ENCODE results near the gene TH. TPM values are rescaled to one million over a fixed set of nuclear protein-coding genes. Genes with fewer than 3 reads are reported as not detected.

Gene TH
- total RNA-seq, 1 experiment from 2014 or later, result not detected

DNA sequence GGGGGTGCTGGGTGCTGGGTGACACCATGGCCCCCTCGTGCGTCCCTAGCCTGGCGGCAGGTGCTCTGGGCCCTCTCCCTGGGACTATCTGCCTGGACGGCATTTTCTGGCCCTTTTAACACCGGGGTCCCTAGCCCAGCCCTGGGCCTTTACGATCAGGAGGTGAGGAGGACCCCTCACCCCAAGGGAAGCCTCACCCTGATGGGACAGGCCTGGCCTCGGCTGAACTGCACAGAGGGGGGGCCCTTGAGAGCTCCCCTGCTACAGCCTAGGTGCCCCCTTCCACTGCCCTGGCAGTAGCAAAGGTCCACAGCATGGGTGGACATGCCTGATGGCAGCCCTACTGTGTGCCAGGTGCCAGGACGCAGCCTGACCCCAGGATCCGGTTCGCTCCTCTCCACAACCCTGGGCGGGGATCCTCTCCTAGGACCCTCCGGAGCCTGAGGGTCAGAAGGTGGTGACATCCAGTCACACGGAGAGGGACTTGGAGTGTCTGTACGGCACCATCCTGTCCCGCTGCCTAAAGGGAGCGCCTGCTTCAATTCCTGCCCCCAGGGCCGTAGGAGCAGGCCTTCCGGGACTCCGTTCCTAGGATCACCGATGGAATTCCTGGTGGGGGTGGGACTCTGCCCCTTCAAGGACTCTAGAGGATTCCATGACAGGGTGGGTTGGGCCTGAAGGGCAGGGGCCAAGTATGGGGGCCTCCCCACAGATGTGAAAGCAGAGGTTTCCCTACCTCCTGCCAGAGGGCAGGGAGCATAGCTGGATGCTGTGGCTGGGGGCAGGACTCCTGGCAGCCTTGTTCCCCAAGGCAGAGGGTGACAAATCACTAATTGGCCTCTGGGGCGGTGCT, 33.0 kb upstream of the TH start:
- ChIA-PET CTCF (no interaction called here), POLR2A (no interaction called here)
- H3K9me3 ChIP-seq (ENCODE audit: control insufficient read depth, insufficient read depth, low read depth, low read length), result no peaks in the 10 kb centered on the region
- H3K27ac ChIP-seq (ENCODE audit: low read length), result no peak overlapping the region
- no TSS peak for BruUV-seq (replicated peaks)
- ATAC-seq (no peak; the same call in 1 of the 2 replicates), DNase-seq (ENCODE audit: low read depth, low spot score) (no peak)
- H3K36me3 ChIP-seq (ENCODE audit: control insufficient read depth, insufficient read depth, low read length), result no peaks in the 10 kb centered on the region
- no peaks in the 10 kb centered on the region for H3K4me1 ChIP-seq (ENCODE audit: control insufficient read depth, insufficient read depth, low read length)
- H3K4me3 ChIP-seq (ENCODE audit: low read depth in 2 of 2, low read length in 2 of 2), result no peak overlapping the region
- in situ Hi-C loops (cut with HindIII; ENCODE audit: low pct_unique_long_range_greater_than_20kb, low sequenced_read_pairs), result no loop called here
- TF ChIP-seq POLR2AphosphoS5 (IDR thresholded peaks at IDR 0.05; ENCODE audit: low read depth, low read length), result no peak
- TF ChIP-seq, protein P1, sequence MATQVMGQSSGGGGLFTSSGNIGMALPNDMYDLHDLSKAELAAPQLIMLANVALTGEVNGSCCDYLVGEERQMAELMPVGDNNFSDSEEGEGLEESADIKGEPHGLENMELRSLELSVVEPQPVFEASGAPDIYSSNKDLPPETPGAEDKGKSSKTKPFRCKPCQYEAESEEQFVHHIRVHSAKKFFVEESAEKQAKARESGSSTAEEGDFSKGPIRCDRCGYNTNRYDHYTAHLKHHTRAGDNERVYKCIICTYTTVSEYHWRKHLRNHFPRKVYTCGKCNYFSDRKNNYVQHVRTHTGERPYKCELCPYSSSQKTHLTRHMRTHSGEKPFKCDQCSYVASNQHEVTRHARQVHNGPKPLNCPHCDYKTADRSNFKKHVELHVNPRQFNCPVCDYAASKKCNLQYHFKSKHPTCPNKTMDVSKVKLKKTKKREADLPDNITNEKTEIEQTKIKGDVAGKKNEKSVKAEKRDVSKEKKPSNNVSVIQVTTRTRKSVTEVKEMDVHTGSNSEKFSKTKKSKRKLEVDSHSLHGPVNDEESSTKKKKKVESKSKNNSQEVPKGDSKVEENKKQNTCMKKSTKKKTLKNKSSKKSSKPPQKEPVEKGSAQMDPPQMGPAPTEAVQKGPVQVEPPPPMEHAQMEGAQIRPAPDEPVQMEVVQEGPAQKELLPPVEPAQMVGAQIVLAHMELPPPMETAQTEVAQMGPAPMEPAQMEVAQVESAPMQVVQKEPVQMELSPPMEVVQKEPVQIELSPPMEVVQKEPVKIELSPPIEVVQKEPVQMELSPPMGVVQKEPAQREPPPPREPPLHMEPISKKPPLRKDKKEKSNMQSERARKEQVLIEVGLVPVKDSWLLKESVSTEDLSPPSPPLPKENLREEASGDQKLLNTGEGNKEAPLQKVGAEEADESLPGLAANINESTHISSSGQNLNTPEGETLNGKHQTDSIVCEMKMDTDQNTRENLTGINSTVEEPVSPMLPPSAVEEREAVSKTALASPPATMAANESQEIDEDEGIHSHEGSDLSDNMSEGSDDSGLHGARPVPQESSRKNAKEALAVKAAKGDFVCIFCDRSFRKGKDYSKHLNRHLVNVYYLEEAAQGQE (IDR thresholded peaks at IDR 0.05; ENCODE audit: insufficient read depth in 1 of 2, low read depth in 2 of 2, low read length in 1 of 2), result no peak
- no peak for TF ChIP-seq TCF7L2 (IDR thresholded peaks at IDR 0.05; ENCODE audit: low read depth, low read length)
- no peak for TF ChIP-seq SIN3A (IDR thresholded peaks at IDR 0.05; ENCODE audit: borderline replicate concordance, insufficient read depth, low read depth, low read length)
- TF ChIP-seq, protein P2, sequence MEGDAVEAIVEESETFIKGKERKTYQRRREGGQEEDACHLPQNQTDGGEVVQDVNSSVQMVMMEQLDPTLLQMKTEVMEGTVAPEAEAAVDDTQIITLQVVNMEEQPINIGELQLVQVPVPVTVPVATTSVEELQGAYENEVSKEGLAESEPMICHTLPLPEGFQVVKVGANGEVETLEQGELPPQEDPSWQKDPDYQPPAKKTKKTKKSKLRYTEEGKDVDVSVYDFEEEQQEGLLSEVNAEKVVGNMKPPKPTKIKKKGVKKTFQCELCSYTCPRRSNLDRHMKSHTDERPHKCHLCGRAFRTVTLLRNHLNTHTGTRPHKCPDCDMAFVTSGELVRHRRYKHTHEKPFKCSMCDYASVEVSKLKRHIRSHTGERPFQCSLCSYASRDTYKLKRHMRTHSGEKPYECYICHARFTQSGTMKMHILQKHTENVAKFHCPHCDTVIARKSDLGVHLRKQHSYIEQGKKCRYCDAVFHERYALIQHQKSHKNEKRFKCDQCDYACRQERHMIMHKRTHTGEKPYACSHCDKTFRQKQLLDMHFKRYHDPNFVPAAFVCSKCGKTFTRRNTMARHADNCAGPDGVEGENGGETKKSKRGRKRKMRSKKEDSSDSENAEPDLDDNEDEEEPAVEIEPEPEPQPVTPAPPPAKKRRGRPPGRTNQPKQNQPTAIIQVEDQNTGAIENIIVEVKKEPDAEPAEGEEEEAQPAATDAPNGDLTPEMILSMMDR (IDR thresholded peaks at IDR 0.05), result no peak
- intact Hi-C loops (cut with micrococcal nuclease; ENCODE audit: unreplicated experiment), result no loop called here
- no peaks in the 10 kb centered on the region for H3K27me3 ChIP-seq (ENCODE audit: control insufficient read depth, insufficient read depth, low read length)

DNA sequence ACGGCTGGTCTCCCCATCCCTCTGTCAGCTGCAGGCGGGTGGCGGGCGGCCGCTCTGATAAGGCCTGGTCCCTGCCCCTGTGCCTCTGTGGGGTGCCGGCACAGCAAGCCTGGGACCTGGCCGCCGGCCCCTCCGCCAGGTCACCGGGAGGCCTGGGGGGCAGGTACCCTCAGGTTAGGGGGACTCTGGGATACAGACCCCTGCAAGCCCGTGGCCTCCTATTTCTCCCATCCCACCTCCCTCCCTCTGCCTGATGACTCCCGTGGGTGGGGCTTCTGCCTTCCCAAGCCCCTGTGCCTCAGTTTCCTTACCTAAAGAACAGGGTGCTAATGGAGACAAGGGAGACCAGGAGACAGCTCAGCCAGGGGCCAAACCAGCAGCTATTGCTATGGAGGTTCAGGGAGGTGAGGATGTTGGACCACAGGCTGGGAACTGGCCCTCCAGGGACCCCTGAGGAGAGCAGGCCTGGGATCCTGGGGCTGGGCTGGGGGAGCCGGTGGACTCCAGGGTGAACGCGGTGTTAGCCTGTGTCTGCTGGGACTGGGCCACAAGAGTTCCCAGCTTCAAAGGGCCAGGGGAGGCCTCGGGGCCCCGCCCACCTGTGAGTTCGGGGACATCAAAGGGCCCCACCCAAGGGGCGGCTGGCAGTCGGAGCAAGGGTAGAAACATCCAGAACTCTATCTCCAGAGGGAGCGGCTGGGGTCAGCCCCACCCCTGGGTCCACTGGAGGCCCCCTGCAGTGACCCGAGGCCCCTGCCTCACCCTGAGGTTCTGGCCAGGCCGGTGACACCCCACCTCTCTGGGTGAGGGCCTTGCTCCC, 32.0 kb upstream of the TH start:
- DNase-seq (ENCODE audit: low read depth, low spot score) (no peak), ATAC-seq (no peak)
- POLR2A ChIA-PET, result no interaction called here
- no peaks in the 10 kb centered on the region for H3K9me3 ChIP-seq (ENCODE audit: control insufficient read depth, insufficient read depth, low read depth, low read length)
- intact Hi-C loops (cut with micrococcal nuclease; ENCODE audit: unreplicated experiment), result no loop called here
- BruUV-seq (replicated peaks), result no TSS peak
- no peaks in the 10 kb centered on the region for H3K36me3 ChIP-seq (ENCODE audit: control insufficient read depth, insufficient read depth, low read length)
- TF ChIP-seq, protein P1 (IDR thresholded peaks at IDR 0.05; ENCODE audit: insufficient read depth in 1 of 2, low read depth in 2 of 2, low read length in 1 of 2), result no peak
- TF ChIP-seq TCF7L2 (IDR thresholded peaks at IDR 0.05; ENCODE audit: low read depth, low read length), result peak; percentile 94
- TF ChIP-seq SIN3A (IDR thresholded peaks at IDR 0.05; ENCODE audit: borderline replicate concordance, insufficient read depth, low read depth, low read length), result no peak
- no peak for TF ChIP-seq POLR2AphosphoS5 (IDR thresholded peaks at IDR 0.05; ENCODE audit: low read depth, low read length)
- TF ChIP-seq, protein P2 (IDR thresholded peaks at IDR 0.05), result no peak
- H3K27me3 ChIP-seq (ENCODE audit: control insufficient read depth, insufficient read depth, low read length), result no peaks in the 10 kb centered on the region
- no peak overlapping the region for H3K4me3 ChIP-seq (ENCODE audit: low read depth in 2 of 2, low read length in 2 of 2)
- in situ Hi-C loops (cut with HindIII; ENCODE audit: low pct_unique_long_range_greater_than_20kb, low sequenced_read_pairs), result no loop called here
- H3K27ac ChIP-seq (ENCODE audit: low read length), result no peak overlapping the region
- no peaks in the 10 kb centered on the region for H3K4me1 ChIP-seq (ENCODE audit: control insufficient read depth, insufficient read depth, low read length)
- CTCF ChIA-PET, result interaction anchor here (0.6 kb wide), 1 partner anchor 89 kb away, joined by 3 read pairs; no protein-coding TSS in a partner anchor

All from Panc1 (cell line).